Heart left ventricle (tissue), 13 donors: ENCODE measurements around the gene SOX6.

Source experiments
- POLR2A ChIP-seq, 2 donors: fragments of 450-650 bp; IDR thresholded peaks; one replicate each; pipeline ENCODE4 v1.6.1; 2017; ENCODE audit warnings: antibody characterized with exemption in 2 of 2, mild to moderate bottlenecking in 2 of 2, moderate library complexity in 2 of 2
- TF ChIP-seq, protein P1 (sequence below), 12 donors: fragments of 200-600 bp; sonication (generic) in 4 of 12; IDR thresholded peaks; one replicate each; pipeline versions ENCODE4 v1.5.0 to v1.8.0; 2018 to 2022; ENCODE audit warnings: antibody characterized with exemption in 12 of 12, mild to moderate bottlenecking in 5 of 12
- donor health status: ischemic (EF 13 %, LVEDD 7.1; RV severe dilation, severe dysfunction).
- donor health status: DM: no; HTN: yes; CAD: no.
- donor health status: DM: no; HTN: no; CAD: no.
- donor health status: ischemic (EF 25% LVEDD 6.9; RV normal size, moderate dysfunction).
- donor health status: ischemic (EF 25% LVEDD 5.7; RV mildly dilated, moderate dysfunction).
- donor health status: ischemic (EF 35%, LVEDD 5.7; RV mildly dilated, moderate dysfunction).
- donor health status: nonischemic (EF 11% LVEDD 7.7; RV severe dilation, severe dysfunction).
- donor health status: DM: yes; HTN: yes; CAD: no.
- donor health status: PGD.
- donor health status: ischemic (EF 29% LVEDD 5.4; RV normal size, mild dysfunction).
- donor health status: nonischemic (EF 23%, LVEDD 6.1; RV moderate dilation, normal function).

DNA sequence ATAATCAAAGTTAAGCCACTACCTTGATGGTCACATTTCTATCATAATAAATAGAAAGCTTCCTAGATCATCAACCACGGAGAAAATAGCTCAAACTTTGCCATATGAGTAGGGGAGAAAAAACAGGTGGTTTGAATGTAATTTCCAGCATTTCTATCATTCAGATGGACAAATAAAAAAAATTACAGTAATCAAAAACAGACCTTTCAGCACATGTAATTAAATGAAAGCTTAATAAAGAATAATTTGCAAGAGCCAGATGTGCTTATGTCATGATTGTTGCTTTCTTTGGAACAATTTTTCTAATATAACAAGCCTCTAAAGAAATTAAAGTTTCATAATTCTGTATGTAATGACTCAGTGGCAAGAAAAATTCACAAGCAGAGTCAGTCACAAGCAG lies 297.0 kb downstream of the SOX6 start:
- TF ChIP-seq, protein P1, sequence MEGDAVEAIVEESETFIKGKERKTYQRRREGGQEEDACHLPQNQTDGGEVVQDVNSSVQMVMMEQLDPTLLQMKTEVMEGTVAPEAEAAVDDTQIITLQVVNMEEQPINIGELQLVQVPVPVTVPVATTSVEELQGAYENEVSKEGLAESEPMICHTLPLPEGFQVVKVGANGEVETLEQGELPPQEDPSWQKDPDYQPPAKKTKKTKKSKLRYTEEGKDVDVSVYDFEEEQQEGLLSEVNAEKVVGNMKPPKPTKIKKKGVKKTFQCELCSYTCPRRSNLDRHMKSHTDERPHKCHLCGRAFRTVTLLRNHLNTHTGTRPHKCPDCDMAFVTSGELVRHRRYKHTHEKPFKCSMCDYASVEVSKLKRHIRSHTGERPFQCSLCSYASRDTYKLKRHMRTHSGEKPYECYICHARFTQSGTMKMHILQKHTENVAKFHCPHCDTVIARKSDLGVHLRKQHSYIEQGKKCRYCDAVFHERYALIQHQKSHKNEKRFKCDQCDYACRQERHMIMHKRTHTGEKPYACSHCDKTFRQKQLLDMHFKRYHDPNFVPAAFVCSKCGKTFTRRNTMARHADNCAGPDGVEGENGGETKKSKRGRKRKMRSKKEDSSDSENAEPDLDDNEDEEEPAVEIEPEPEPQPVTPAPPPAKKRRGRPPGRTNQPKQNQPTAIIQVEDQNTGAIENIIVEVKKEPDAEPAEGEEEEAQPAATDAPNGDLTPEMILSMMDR (IDR thresholded peaks at IDR 0.05), result no peak
- TF ChIP-seq POLR2A (IDR thresholded peaks at IDR 0.05), result no peak
